ENCODE measurements around the gene CHML. TPM values are rescaled to one million over a fixed set of nuclear protein-coding genes. Genes with fewer than 3 reads are reported as not detected.

The CHML gene
- total RNA-seq, 1 donor from 2014 or later, result 3.3 TPM

- DNase-seq (ENCODE audit: low read depth), result peak; percentile 24
Measured at GRCh38 chr1:241591317-241591716, 48.9 kb downstream of the CHML start.

GRCh38 chr1:241590719-241591118 is 49.5 kb downstream of the CHML start:
- DNase-seq (ENCODE audit: low read depth), result no peak

Other genes starting within 250 kb of the CHML start
- 67.0 and 94.9 TPM in 2 replicates for gene FH, start 120.6 kb downstream of the CHML start, total RNA-seq
- gene KMO, start 108.0 kb downstream of the CHML start, total RNA-seq, result 0.10 and 0.27 TPM in 2 replicates
- 21.2 and 23.6 TPM in 2 replicates for gene OPN3, start within 50 bp of the CHML start, total RNA-seq
- gene WDR64, start 11.9 kb upstream of the CHML start, total RNA-seq, result not detected in 2 replicates
- gene EXO1, start 207.8 kb upstream of the CHML start, total RNA-seq, result 0.21 and 1.3 TPM in 2 replicates